ENCODE measurements around the gene WDR20. TPM values are rescaled to one million over a fixed set of nuclear protein-coding genes. Genes with fewer than 3 reads are reported as not detected.

The WDR20 gene
- total and polyA plus RNA-seq, 2 donors (not counting 3 experiments of a cell fraction or from before 2014, with no cell fraction given) = 12.2 to 22.4 TPM

DNA sequence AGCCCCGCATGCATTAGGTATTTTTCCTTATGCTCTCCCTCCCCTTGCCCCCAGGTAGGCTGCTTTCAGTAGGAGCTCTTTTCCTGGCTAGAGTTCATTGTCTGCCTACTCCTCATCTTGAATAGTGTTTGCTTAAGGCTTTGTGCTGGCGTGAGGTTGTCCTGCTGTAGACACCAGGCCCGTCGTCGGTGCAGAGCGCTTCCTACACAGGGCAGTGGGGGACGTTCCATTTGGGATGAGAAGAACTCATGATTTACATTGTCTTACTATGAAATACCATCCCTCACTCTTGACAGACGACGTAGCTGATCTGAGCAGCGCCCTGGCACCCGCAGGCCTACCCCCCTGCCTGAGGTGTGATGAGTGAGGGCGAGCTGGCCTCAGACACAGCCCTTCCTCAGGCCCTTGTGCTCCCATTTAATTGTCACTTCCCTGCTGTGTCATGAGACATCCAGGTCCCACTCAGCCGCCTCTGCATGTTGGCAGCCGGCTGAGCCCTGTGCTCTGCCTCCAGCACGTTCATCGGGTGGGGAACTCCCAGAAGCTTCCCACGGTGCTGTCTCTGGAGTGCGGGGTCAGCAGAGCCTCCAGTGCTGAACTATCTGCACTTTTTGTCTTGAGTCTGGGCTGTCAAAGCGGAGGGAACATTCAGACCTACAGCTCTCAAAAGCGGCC is 76.0 kb downstream of the WDR20 start:
- Histone ChIP-seq H3K79me2 (ENCODE audit: control insufficient read depth, insufficient read depth, low read length) (no peaks in the 10 kb centered on the region), H4K20me1 (replicated peaks; ENCODE audit: control insufficient read depth, extremely low read depth, insufficient read depth, low read length) (no peaks in the 10 kb centered on the region), H3K9me3 (replicated peaks; ENCODE audit: control insufficient read depth, insufficient read depth, low read length) (no peaks in the 10 kb centered on the region), H3K27me3 (ENCODE audit: control insufficient read depth in 2 of 2, insufficient read depth in 2 of 2, low read length in 2 of 2) (no peaks in the 10 kb centered on the region), H2AFZ (ENCODE audit: low read depth, low read length) (no peak overlapping the region), H3K36me3 (ENCODE audit: control insufficient read depth in 2 of 2, extremely low read depth in 1 of 2, insufficient read depth in 2 of 2, low read length in 2 of 2) (peaks cover 0 to 1% of the 10 kb centered on the region in 2 experiments), H3K27ac (ENCODE audit: insufficient read depth, low read depth, low read length) (no peak overlapping the region), H3K4me1 (ENCODE audit: control insufficient read depth, extremely low read depth, insufficient read depth, low read length) (peaks cover under 1% of the 10 kb centered on the region), H3K4me2 (ENCODE audit: insufficient read depth, low read length) (no peak overlapping the region), H3K4me3 (replicated peaks in 1 of 3; ENCODE audit: insufficient read depth in 1 of 3, low read depth in 1 of 3, low read length in 3 of 3) (no peak overlapping the region), H3K9ac (replicated peaks; ENCODE audit: extremely low read depth, insufficient read depth, low read length) (no peak overlapping the region), H3K9me1 (replicated peaks; ENCODE audit: control insufficient read depth, extremely low read depth, insufficient read depth, low read length) (no peaks in the 10 kb centered on the region)
- dilution Hi-C loops (cut with MboI; ENCODE audit: extremely low pct_ligation_motif_present, low sequenced_read_pairs) = no loop called here
- DNase-seq (ENCODE audit: low read depth, low spot score) (no peak), FAIRE-seq (peak; percentile 26)
- TF ChIP-seq EZH2 (IDR thresholded peaks at IDR 0.05; ENCODE audit: borderline replicate concordance, low read depth, low read length, severe bottlenecking) = no peak
- ChIA-PET CTCF (interaction anchor here (1.1 kb wide), 2 partner anchors 98 to 99 kb away, joined by 4 read pairs; no protein-coding TSS in a partner anchor), POLR2A (no interaction called here)
- no TSS peak for BruUV-seq (replicated peaks)
- intact Hi-C loops (cut with micrococcal nuclease) = no loop called here

DNA sequence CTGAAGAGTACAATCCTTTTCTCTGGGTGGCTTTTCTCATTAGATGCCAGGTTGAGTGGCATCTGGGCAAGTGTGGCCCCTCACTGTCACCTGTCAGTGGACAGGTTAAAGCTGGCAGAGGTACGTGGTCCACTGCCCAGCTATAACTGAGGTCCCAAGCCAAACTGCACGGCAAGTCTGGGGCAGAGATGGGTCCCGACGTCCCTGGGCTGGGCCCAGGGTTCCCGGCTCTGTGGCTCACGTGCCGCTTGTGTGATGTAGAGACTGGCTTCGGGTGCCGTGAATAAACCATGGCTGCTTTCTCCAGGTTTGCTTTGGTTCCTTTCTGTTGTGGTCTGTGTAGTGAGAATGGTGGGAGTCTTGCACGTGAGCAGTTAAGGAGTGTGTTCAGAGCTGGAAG is 77.7 kb downstream of the WDR20 start:
- H3K9me3 ChIP-seq (replicated peaks; ENCODE audit: control insufficient read depth, insufficient read depth, low read length) = no peaks in the 10 kb centered on the region
- H3K79me2 ChIP-seq (ENCODE audit: control insufficient read depth, insufficient read depth, low read length) = no peaks in the 10 kb centered on the region
- ChIA-PET POLR2A (no interaction called here), CTCF (no interaction called here)
- no peak overlapping the region for H2AFZ ChIP-seq (ENCODE audit: low read depth, low read length)
- peaks cover 8% of the 10 kb centered on the region for H3K4me1 ChIP-seq (ENCODE audit: control insufficient read depth, extremely low read depth, insufficient read depth, low read length)
- H3K27ac ChIP-seq (ENCODE audit: insufficient read depth, low read depth, low read length) = no peak overlapping the region
- no peak overlapping the region for H3K4me2 ChIP-seq (ENCODE audit: insufficient read depth, low read length)
- no peaks in the 10 kb centered on the region for H3K36me3 ChIP-seq (ENCODE audit: control insufficient read depth in 2 of 2, extremely low read depth in 1 of 2, insufficient read depth in 2 of 2, low read length in 2 of 2)
- H3K9me1 ChIP-seq (replicated peaks; ENCODE audit: control insufficient read depth, extremely low read depth, insufficient read depth, low read length) = no peaks in the 10 kb centered on the region
- DNase-seq (ENCODE audit: low read depth, low spot score) (no peak), FAIRE-seq (no peak)
- dilution Hi-C loops (cut with MboI; ENCODE audit: extremely low pct_ligation_motif_present, low sequenced_read_pairs) (no loop called here), intact Hi-C loops (cut with micrococcal nuclease) (no loop called here)
- no peak for TF ChIP-seq EZH2 (IDR thresholded peaks at IDR 0.05; ENCODE audit: borderline replicate concordance, low read depth, low read length, severe bottlenecking)
- no peaks in the 10 kb centered on the region for H4K20me1 ChIP-seq (replicated peaks; ENCODE audit: control insufficient read depth, extremely low read depth, insufficient read depth, low read length)
- no TSS peak for BruUV-seq (replicated peaks)
- H3K27me3 ChIP-seq (ENCODE audit: control insufficient read depth in 2 of 2, insufficient read depth in 2 of 2, low read length in 2 of 2) = no peaks in the 10 kb centered on the region
- no peak overlapping the region for H3K9ac ChIP-seq (replicated peaks; ENCODE audit: extremely low read depth, insufficient read depth, low read length)
- no peak overlapping the region for H3K4me3 ChIP-seq (replicated peaks in 1 of 3; ENCODE audit: insufficient read depth in 1 of 3, low read depth in 1 of 3, low read length in 3 of 3)
